IMR-90 (cell line): Measurements from ENCODE around the gene SAP30BP. TPM values are rescaled to one million over a fixed set of nuclear protein-coding genes. Genes with fewer than 3 reads are reported as not detected.

ENCODE experiments used
- ATAC-seq: fragments of 200-7000 bp; cut with Tn5 transposase; 2 replicates; pipeline ENCODE4 v1.9.1; 2020; ENCODE audit warnings: low read depth, mild to moderate bottlenecking, moderate library complexity
- BruUV-seq: library from RNA; stranded (reverse); fragments of 400-500 nt; replicated peaks from 2 replicates; lab custom pipeline; 2021; lab: Mats Ljungman, UMichigan
- CTCF ChIA-PET: fragments of 300-600 bp; formaldehyde crosslinking; extraction: SDS; loops from one replicate; lab custom pipeline; 2021; ENCODE audit warnings: antibody characterized with exemption; lab: Yijun Ruan, JAX
- POLR2A ChIA-PET: fragments of 300-600 bp; sonication (Branson Sonifier 250); formaldehyde crosslinking; loops from one replicate; lab custom pipeline; 2022; ENCODE audit warnings: antibody characterized with exemption; ENCODE audit not compliant: unreplicated experiment; lab: Charles Lee
- DNase-seq: peaks from one replicate; pipeline ENCODE4 v3.0.0; 2013
- H2AFZ ChIP-seq: replicated peaks from 2 replicates; pipeline ENCODE3; 2013; ENCODE audit warnings: low read length, mild to moderate bottlenecking; ENCODE audit not compliant: poor library complexity
- H2AK5ac ChIP-seq: 2 replicates; pipeline ENCODE4 v1.6.1; 2013; ENCODE audit warnings: low read depth, low read length, inconsistent platforms
- H2AK9ac ChIP-seq: replicated peaks from 2 replicates; pipeline ENCODE3; 2013; ENCODE audit warnings: mild to moderate bottlenecking, low read depth, low read length, moderate library complexity; ENCODE audit not compliant: poor library complexity
- H2BK120ac ChIP-seq: 2 replicates; pipeline ENCODE4 v1.6.1; 2013; ENCODE audit warnings: low read depth, low read length, inconsistent platforms
- H2BK15ac ChIP-seq: 3 replicates; pipeline ENCODE4 v1.6.1; 2013; ENCODE audit warnings: low read depth, low read length, inconsistent platforms
- H2BK20ac ChIP-seq: 2 replicates; pipeline ENCODE4 v1.6.1; 2013; ENCODE audit warnings: low read depth, mild to moderate bottlenecking, inconsistent platforms, low read length, moderate library complexity
- H2BK5ac ChIP-seq: 2 replicates; pipeline ENCODE4 v1.6.1; 2013; ENCODE audit warnings: mild to moderate bottlenecking, low read depth, low read length, inconsistent platforms; ENCODE audit not compliant: poor library complexity, severe bottlenecking
- H3K14ac ChIP-seq: replicated peaks from 2 replicates; pipeline ENCODE4 v1.6.1; 2013; ENCODE audit warnings: low read depth, low read length, inconsistent platforms
- H3K18ac ChIP-seq: 2 replicates; pipeline ENCODE4 v1.6.1; 2013; ENCODE audit warnings: low read depth, low read length, control low read depth
- H3K23ac ChIP-seq: 2 replicates; pipeline ENCODE4 v1.6.1; 2013; ENCODE audit warnings: low read depth, low read length, inconsistent platforms
- H3K27ac ChIP-seq: 2 replicates; pipeline ENCODE4 v1.5.1; 2013; ENCODE audit warnings: mild to moderate bottlenecking, control low read depth, low read length; ENCODE audit not compliant: insufficient read depth
- H3K27me3 ChIP-seq: 2 replicates; pipeline ENCODE4 v1.6.1; 2013; ENCODE audit warnings: low read length; ENCODE audit not compliant: control insufficient read depth, insufficient read depth
- H3K36me3 ChIP-seq: 2 replicates; pipeline ENCODE4 v1.6.1; 2013; ENCODE audit warnings: low read length, mixed read lengths; ENCODE audit not compliant: control insufficient read depth, insufficient read depth
- H3K4ac ChIP-seq: 2 replicates; pipeline ENCODE4 v1.6.1; 2013; ENCODE audit warnings: low read depth, low read length, inconsistent platforms
- H3K4me1 ChIP-seq: 2 replicates; pipeline ENCODE4 v1.6.1; 2013; ENCODE audit warnings: low read length, mixed read lengths; ENCODE audit not compliant: control insufficient read depth, insufficient read depth
- H3K4me2 ChIP-seq: 2 replicates; pipeline ENCODE4 v1.6.1; 2013; ENCODE audit warnings: low read depth, mild to moderate bottlenecking, control low read depth, low read length, moderate library complexity
- H3K4me3 ChIP-seq: 2 replicates; pipeline ENCODE4 v1.5.1; 2013; ENCODE audit warnings: low read depth, mild to moderate bottlenecking, control low read depth, low read length, moderate library complexity; ENCODE audit not compliant: insufficient read depth
- H3K56ac ChIP-seq: 2 replicates; pipeline ENCODE4 v1.6.1; 2013; ENCODE audit warnings: low read length, inconsistent platforms; ENCODE audit not compliant: insufficient read depth; ENCODE audit errors: extremely low read depth
- H3K79me1 ChIP-seq, 2 experiments: 2 replicates each; pipeline ENCODE4 v1.6.1; 2013; ENCODE audit warnings: low read length in 2 of 2, inconsistent platforms in 1 of 2, low read depth in 1 of 2
- H3K9ac ChIP-seq: 2 replicates; pipeline ENCODE4 v1.6.1; 2013; ENCODE audit warnings: low read depth, low read length, control low read depth
- H3K9me1 ChIP-seq: 2 replicates; pipeline ENCODE4 v1.6.1; 2013; ENCODE audit warnings: low read length, inconsistent platforms; ENCODE audit not compliant: insufficient read depth
- H3K9me3 ChIP-seq: 2 replicates; pipeline ENCODE4 v1.6.1; 2013; ENCODE audit warnings: low read length; ENCODE audit not compliant: control insufficient read depth, insufficient read depth
- H4K20me1 ChIP-seq: 2 replicates; pipeline ENCODE4 v1.6.1; 2013; ENCODE audit warnings: low read length, inconsistent platforms; ENCODE audit not compliant: insufficient read depth
- H4K5ac ChIP-seq: 2 replicates; pipeline ENCODE4 v1.6.1; 2013; ENCODE audit warnings: mild to moderate bottlenecking, low read depth, low read length, control low read depth
- H4K8ac ChIP-seq, 2 experiments: 2 replicates each; pipeline ENCODE4 v1.6.1; 2013; ENCODE audit warnings: low read depth in 2 of 2, low read length in 2 of 2, control low read depth in 1 of 2, inconsistent platforms in 1 of 2
- H4K91ac ChIP-seq: 2 replicates; pipeline ENCODE4 v1.6.1; 2013; ENCODE audit warnings: low read depth, low read length, inconsistent platforms; ENCODE audit not compliant: insufficient read depth
- BHLHE40 ChIP-seq: fragments of 150-350 bp; IDR thresholded peaks from 2 replicates; pipeline ENCODE4 v1.6.1; 2016; ENCODE audit warnings: mild to moderate bottlenecking, low read depth, low read length
- CEBPB ChIP-seq: IDR thresholded peaks from 2 replicates; pipeline ENCODE4 v1.6.1; 2012; ENCODE audit warnings: low read depth, low read length, improper control_type of control experiment
- CHD1 ChIP-seq: IDR thresholded peaks from 2 replicates; pipeline ENCODE4 v1.6.1; 2012; ENCODE audit warnings: low read depth, low read length, improper control_type of control experiment
- FOS ChIP-seq: fragments of 150-350 bp; IDR thresholded peaks from 2 replicates; pipeline ENCODE4 v1.6.1; 2016; ENCODE audit warnings: low read depth, low read length
- MAFK ChIP-seq: IDR thresholded peaks from 2 replicates; pipeline ENCODE4 v1.6.1; 2012; ENCODE audit warnings: low read depth, low read length, improper control_type of control experiment
- MAZ ChIP-seq: IDR thresholded peaks from 2 replicates; pipeline ENCODE4 v1.6.1; 2012; ENCODE audit warnings: low read depth, mild to moderate bottlenecking, low read length, improper control_type of control experiment, moderate library complexity, borderline replicate concordance
- MXI1 ChIP-seq: IDR thresholded peaks from 2 replicates; pipeline ENCODE4 v1.6.1; 2012; ENCODE audit warnings: low read depth, mild to moderate bottlenecking, low read length, moderate library complexity, borderline replicate concordance
- NFE2L2 ChIP-seq: fragments of 150-350 bp; IDR thresholded peaks from 2 replicates; pipeline ENCODE4 v1.6.1; 2016; ENCODE audit warnings: low read depth, mild to moderate bottlenecking, low read length
- POLR2A ChIP-seq: IDR thresholded peaks from 2 replicates; pipeline ENCODE4 v1.6.1; 2012; ENCODE audit warnings: mild to moderate bottlenecking, low read depth, low read length
- RAD21 ChIP-seq: IDR thresholded peaks from 2 replicates; pipeline ENCODE4 v1.6.1; 2012; ENCODE audit warnings: low read length, improper control_type of control experiment
- RCOR1 ChIP-seq: IDR thresholded peaks from 2 replicates; pipeline ENCODE4 v1.6.1; 2012; ENCODE audit warnings: mild to moderate bottlenecking, low read length, improper control_type of control experiment; ENCODE audit not compliant: insufficient replicate concordance
- RFX5 ChIP-seq: IDR thresholded peaks from 2 replicates; pipeline ENCODE4 v1.8.0; 2012; ENCODE audit warnings: low read depth, mild to moderate bottlenecking, low read length, moderate library complexity
- SMC3 ChIP-seq: fragments of 150-350 bp; IDR thresholded peaks from 2 replicates; pipeline ENCODE4 v1.6.1; 2016; ENCODE audit warnings: low read depth, mild to moderate bottlenecking, antibody characterized with exemption, low read length, moderate library complexity
- WGBS, 2 experiments: methylation state at CpG; one replicate each; pipeline versions ENCODE4 v1.1.5 to v1.1.7; 2013; ENCODE audit warnings: missing lambda C conversion rate in 2 of 2; ENCODE audit not compliant: insufficient read length in 1 of 2; ENCODE audit errors: extremely low coverage in 2 of 2; 5-methylcytosine and 5-hydroxymethylcytosine counted together
- dilution Hi-C: fragments of 300-500 bp; cut with HindIII; formaldehyde crosslinking; loops from one replicate; pipeline ENCODE4 v1.14.3; 2018; ENCODE audit warnings: low sequenced_read_pairs; ENCODE audit not compliant: unreplicated experiment
- in situ Hi-C: fragments of 300-500 bp; cut with MboI; formaldehyde crosslinking; loops from 3 replicates; pipeline ENCODE4 v1.14.3; 2019; ENCODE audit warnings: low sequenced_read_pairs, inconsistent platforms, mixed read lengths
- intact Hi-C: fragments of 100-400 bp; cut with micrococcal nuclease; formaldehyde crosslinking; loops from 2 replicates; pipeline ENCODE4 v1.10.0; 2022
- polyA plus RNA-seq, 3 experiments: library from polyadenylated mRNA; depleted of rRNA; stranded (reverse); fragments of >200 nt; gene quantifications; 2 replicates each; pipeline ENCODE4 v1.2.3, GENCODE V29; 2012; ENCODE audit warnings: low replicate concordance in 1 of 3
- total RNA-seq: library from RNA; depleted of rRNA; stranded (reverse); fragments of >200 nt; gene quantifications from 2 replicates; pipeline ENCODE4 v1.2.3, GENCODE V29; 2012
- TF ChIP-seq, protein P1 (sequence below): fragments of 150-350 bp; IDR thresholded peaks from 2 replicates; pipeline ENCODE4 v1.6.1; 2017; ENCODE audit warnings: mild to moderate bottlenecking, antibody characterized with exemption, low read length, low read depth
- TF ChIP-seq, protein P2 (sequence below): fragments of 150-350 bp; IDR thresholded peaks from 2 replicates; pipeline ENCODE4 v1.6.1; 2016; ENCODE audit warnings: low read depth, mild to moderate bottlenecking, low read length, moderate library complexity, borderline replicate concordance
- TF ChIP-seq, protein P3 (sequence below): conservative IDR thresholded peaks from 2 replicates; pipeline ENCODE4 v1.5.1; 2012; ENCODE audit warnings: mild to moderate bottlenecking, low read depth, low read length, improper control_type of control experiment

The SAP30BP gene
- total and polyA plus RNA-seq, 2 of the 4 experiments (the other 2 are of a cell fraction) = 70.4 to 139 TPM

DNA sequence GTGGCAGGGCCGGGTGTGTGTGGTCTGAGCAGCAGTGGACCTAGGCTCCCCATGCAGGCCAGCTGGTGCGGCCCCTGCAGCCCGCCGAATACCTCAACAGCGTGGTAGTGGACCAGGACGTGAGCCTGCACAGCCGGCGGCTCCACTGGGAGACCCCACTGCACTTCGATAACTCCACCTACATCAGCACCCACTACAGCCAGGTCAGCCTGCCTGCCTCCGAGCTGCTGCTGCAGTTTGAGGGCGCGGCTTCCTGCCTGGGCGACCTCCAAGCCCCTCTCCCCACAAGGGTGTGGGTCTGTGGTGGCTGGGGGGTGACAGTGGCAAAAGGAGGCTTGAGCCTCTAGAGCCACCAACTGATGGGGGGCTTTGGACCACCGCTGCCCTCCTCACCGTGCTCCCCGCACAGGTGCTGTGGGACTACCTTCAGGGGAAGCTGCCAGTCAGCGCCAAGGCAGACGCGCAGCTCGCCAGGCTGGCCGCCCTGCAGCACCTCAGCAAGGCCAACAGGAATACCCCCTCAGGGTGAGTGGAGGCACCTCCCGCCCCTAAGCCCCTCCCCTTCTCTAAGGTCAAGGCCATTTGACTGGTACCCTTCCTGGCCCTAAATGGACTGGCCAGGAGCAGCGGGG is 42.3 kb upstream of the SAP30BP start:
- WGBS, 2 experiments = 80% methylated on average over 1 of the region's 23 CpGs; no CpG with 5 or more reads in 1 of the 2 experiments
- H2AK9ac ChIP-seq = no peak overlapping the region
- H3K9me3 ChIP-seq = no peaks in the 10 kb centered on the region
- no TSS peak for BruUV-seq
- no peak overlapping the region for H3K4me3 ChIP-seq
- in situ Hi-C loops = no loop called here
- H3K56ac ChIP-seq = no peak overlapping the region
- no peak overlapping the region for H2BK120ac ChIP-seq
- H2AFZ ChIP-seq = no peak overlapping the region
- ChIA-PET POLR2A (no interaction called here), CTCF (no interaction called here)
- ATAC-seq (no peak), DNase-seq (no peak)
- H3K27ac ChIP-seq = no peak overlapping the region
- H4K5ac ChIP-seq = no peak overlapping the region
- no peaks in the 10 kb centered on the region for H3K9me1 ChIP-seq
- no peak overlapping the region for H4K91ac ChIP-seq
- H3K4ac ChIP-seq = no peak overlapping the region
- H3K36me3 ChIP-seq = no peaks in the 10 kb centered on the region; the same call in 1 of the 2 replicates
- H4K20me1 ChIP-seq = no peaks in the 10 kb centered on the region; the same call in 1 of the 2 replicates
- no peak overlapping the region for H3K4me2 ChIP-seq
- TF ChIP-seq MAFK (no peak), RCOR1 (no peak), RAD21 (no peak), POLR2A (no peak), MXI1 (no peak), FOS (no peak), CEBPB (no peak), RFX5 (no peak), MAZ (no peak), BHLHE40 (no peak), CHD1 (no peak), SMC3 (no peak), NFE2L2 (no peak)
- TF ChIP-seq, protein P1, sequence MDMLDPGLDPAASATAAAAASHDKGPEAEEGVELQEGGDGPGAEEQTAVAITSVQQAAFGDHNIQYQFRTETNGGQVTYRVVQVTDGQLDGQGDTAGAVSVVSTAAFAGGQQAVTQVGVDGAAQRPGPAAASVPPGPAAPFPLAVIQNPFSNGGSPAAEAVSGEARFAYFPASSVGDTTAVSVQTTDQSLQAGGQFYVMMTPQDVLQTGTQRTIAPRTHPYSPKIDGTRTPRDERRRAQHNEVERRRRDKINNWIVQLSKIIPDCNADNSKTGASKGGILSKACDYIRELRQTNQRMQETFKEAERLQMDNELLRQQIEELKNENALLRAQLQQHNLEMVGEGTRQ = no peak
- TF ChIP-seq, protein P2, sequence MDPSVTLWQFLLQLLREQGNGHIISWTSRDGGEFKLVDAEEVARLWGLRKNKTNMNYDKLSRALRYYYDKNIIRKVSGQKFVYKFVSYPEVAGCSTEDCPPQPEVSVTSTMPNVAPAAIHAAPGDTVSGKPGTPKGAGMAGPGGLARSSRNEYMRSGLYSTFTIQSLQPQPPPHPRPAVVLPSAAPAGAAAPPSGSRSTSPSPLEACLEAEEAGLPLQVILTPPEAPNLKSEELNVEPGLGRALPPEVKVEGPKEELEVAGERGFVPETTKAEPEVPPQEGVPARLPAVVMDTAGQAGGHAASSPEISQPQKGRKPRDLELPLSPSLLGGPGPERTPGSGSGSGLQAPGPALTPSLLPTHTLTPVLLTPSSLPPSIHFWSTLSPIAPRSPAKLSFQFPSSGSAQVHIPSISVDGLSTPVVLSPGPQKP = no peak
- TF ChIP-seq, protein P3, sequence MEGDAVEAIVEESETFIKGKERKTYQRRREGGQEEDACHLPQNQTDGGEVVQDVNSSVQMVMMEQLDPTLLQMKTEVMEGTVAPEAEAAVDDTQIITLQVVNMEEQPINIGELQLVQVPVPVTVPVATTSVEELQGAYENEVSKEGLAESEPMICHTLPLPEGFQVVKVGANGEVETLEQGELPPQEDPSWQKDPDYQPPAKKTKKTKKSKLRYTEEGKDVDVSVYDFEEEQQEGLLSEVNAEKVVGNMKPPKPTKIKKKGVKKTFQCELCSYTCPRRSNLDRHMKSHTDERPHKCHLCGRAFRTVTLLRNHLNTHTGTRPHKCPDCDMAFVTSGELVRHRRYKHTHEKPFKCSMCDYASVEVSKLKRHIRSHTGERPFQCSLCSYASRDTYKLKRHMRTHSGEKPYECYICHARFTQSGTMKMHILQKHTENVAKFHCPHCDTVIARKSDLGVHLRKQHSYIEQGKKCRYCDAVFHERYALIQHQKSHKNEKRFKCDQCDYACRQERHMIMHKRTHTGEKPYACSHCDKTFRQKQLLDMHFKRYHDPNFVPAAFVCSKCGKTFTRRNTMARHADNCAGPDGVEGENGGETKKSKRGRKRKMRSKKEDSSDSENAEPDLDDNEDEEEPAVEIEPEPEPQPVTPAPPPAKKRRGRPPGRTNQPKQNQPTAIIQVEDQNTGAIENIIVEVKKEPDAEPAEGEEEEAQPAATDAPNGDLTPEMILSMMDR = no peak
- no peak overlapping the region for H4K8ac ChIP-seq
- H3K9ac ChIP-seq = no peak overlapping the region
- H3K18ac ChIP-seq = no peak overlapping the region
- dilution Hi-C loops = no loop called here
- H2BK5ac ChIP-seq = no peak overlapping the region
- no peak overlapping the region for H2BK15ac ChIP-seq
- intact Hi-C loops = no loop called here
- no peak overlapping the region for H2AK5ac ChIP-seq
- peaks cover 4% of the 10 kb centered on the region; the same call in 1 of the 2 replicates for H3K27me3 ChIP-seq
- H3K14ac ChIP-seq = no peak overlapping the region
- H3K4me1 ChIP-seq = peaks cover 5% of the 10 kb centered on the region; the same call in 1 of the 2 replicates
- H3K79me1 ChIP-seq = no peaks in the 10 kb centered on the region
- H2BK20ac ChIP-seq = no peak overlapping the region
- H3K23ac ChIP-seq = no peak overlapping the region
